ENCODE data around the gene GRAP2.
"Not testable (repeated sequence)": the region's sequence is repeated elsewhere in the genome, so short reads cannot be mapped to it uniquely, and the experiment has no call there.

Gene GRAP2

DNA sequence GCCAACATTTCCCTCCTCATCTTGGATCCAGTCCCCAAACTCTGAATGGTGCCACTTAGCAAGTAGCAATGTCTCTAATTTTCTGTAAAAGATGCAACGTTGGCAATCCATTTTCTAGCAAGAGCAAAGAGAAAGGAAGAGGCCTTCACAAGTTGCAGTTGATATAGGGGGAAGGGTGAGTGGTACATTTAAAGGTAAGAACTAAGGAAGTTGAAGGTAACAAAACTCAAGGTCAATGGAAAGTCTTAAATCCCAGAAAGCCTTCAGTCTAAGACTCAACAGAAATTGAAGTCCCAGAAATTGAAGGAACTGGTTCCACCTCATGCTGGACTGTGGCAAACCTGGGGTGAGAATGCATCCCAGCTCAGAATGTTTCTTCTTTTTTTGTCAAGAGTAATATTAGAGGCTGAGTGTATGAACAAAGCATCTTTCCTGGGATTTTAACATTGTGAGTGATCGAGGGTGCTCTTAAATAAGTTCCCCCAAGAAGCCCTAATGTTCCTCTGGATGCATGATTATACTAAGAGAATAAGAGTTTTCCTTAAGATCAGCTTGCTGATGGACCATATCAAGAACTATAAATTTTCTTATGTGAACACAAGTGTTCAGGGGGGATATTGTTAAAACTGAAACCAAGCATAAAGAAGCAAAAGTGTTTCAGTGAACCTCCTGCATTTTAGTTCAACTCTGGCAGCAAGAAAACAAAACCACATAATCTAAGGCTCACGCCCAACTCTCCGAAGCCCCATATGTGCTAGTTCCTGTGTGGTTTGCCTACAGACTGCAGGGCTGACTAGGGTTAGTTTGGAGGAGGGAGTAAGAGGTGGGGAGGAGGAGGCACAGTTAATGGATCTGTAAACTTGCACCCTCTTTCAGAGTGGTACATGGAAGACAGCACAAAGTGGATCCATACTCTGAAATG lies at the start of gene GRAP2:
Gene GRAP2, plus strand, starts transcription at position 779 of the 922 bp plus-strand sequence. CDS start 46,023 bp downstream, outside the sequence.
- no peak for TF ChIP-seq CTCF (conservative IDR thresholded peaks at IDR 0.05; ENCODE audit: low read depth, low read length)
- no peak for DNase-seq (ENCODE audit: low read depth)
- no peak within 1 kb of the TSS for H3K4me3 ChIP-seq (ENCODE audit: low read depth, low read length)

GRCh38 chr22:39851606-39852315 lies 49.1 kb upstream of the GRAP2 start:
- no peak for TF ChIP-seq CTCF (conservative IDR thresholded peaks at IDR 0.05; ENCODE audit: low read depth, low read length)
- H3K4me3 ChIP-seq (ENCODE audit: low read depth, low read length) = no peak overlapping the region
- DNase-seq (ENCODE audit: low read depth) = peak; percentile 0

DNA sequence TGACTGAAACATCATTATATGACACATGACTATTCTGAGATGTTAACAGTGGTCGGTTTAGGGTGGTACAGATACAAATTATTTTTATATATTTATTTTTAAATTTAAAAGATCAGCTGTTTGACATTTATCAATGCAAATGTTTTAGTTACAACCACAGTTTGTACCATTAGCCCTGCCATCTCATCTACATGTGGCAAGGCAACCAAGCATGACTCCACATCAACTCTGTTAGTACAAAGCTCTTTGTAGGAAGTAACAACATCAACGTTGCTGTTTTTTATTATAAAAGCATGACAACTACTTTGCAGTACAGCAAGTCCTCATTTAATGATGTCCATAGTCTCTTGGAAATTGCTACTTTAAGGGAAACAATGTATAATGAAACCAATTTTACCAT lies 48.1 kb upstream of the GRAP2 start:
- no peak for DNase-seq (ENCODE audit: low read depth)
- no peak for TF ChIP-seq CTCF (conservative IDR thresholded peaks at IDR 0.05; ENCODE audit: low read depth, low read length)
- H3K4me3 ChIP-seq (ENCODE audit: low read depth, low read length) = no peak overlapping the region

GRCh38 chr22:39856588-39856987 lies 44.3 kb upstream of the GRAP2 start:
- no peak for DNase-seq (ENCODE audit: low read depth)
- TF ChIP-seq CTCF (conservative IDR thresholded peaks at IDR 0.05; ENCODE audit: low read depth, low read length) = no peak
- no peak overlapping the region for H3K4me3 ChIP-seq (ENCODE audit: low read depth, low read length)

DNA sequence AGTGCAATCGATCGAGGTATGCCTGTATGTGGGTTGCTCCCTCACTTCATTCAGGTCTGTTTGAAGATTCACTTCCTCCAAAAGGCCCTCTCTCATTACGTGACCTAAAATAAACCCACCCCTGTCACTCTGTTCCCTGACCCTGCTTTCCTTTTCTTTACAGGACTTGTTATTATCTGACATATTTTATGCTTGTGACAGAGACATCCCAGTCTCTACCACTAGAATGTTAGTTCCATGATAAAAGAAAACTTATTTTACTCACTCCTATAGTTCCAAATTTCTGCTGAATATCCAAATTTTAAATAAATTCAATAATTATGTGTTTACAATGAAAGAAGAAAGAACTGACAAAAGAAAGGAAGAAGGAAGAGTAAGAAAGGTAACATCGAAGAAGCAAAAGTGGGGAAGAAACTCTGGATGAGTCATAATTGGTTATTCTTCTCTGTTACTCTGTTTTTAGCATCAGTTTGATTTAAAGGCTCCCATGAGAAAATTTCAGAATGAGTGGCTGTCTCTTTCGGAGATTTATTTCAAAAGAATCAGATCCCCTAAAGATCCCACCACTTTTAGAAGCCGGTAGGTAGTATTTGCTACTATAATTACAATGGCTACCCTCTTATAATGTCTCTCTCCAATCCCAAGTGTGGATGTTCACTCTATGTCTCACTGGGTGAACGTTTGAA lies 40.8 kb upstream of the GRAP2 start:
- DNase-seq (ENCODE audit: low read depth) = no peak
- no peak for TF ChIP-seq CTCF (conservative IDR thresholded peaks at IDR 0.05; ENCODE audit: low read depth, low read length)
- no peak overlapping the region for H3K4me3 ChIP-seq (ENCODE audit: low read depth, low read length)

- TF ChIP-seq CTCF (conservative IDR thresholded peaks at IDR 0.05; ENCODE audit: low read depth, low read length) = no peak
- no peak for DNase-seq (ENCODE audit: low read depth)
- H3K4me3 ChIP-seq (ENCODE audit: low read depth, low read length) = no peak overlapping the region
Measured at GRCh38 chr22:39868741-39869140, 32.1 kb upstream of the GRAP2 start.

- H3K4me3 ChIP-seq (ENCODE audit: low read depth, low read length); DNase-seq (ENCODE audit: low read depth): not testable (repeated sequence)
Measured at GRCh38 chr22:39869797-39870196, 31.1 kb upstream of the GRAP2 start.

Measured in choroid plexus epithelial cell (primary cell).